HEK293 (cell line): ENCODE measurements around the gene RGS19.

Experiments
- ZNF24 ChIP-seq: fragments of 450-650 bp; formaldehyde crosslinking; IDR thresholded peaks from 2 replicates; pipeline ENCODE4 v1.5.1; 2016; ENCODE audit warnings: missing biosample characterization, missing genetic modification characterization
- ZNF266 ChIP-seq: fragments of 450-650 bp; formaldehyde crosslinking; IDR thresholded peaks from 2 replicates; pipeline ENCODE4 v1.5.1; 2016; ENCODE audit warnings: missing biosample characterization, missing genetic modification characterization, low read depth
- ZNF354C ChIP-seq: fragments of 450-650 bp; formaldehyde crosslinking; IDR thresholded peaks from 2 replicates; pipeline ENCODE4 v1.5.1; 2016; ENCODE audit warnings: missing biosample characterization, missing genetic modification characterization, low read depth, borderline replicate concordance
- ZNF558 ChIP-seq: fragments of 450-650 bp; formaldehyde crosslinking; IDR thresholded peaks from 2 replicates; pipeline ENCODE4 v1.5.1; 2016; ENCODE audit warnings: missing biosample characterization, missing genetic modification characterization
- ZNF629 ChIP-seq: fragments of 450-650 bp; formaldehyde crosslinking; IDR thresholded peaks from 2 replicates; pipeline ENCODE4 v1.5.1; 2017; ENCODE audit warnings: missing biosample characterization, missing genetic modification characterization
- TF ChIP-seq, protein P1 (sequence below): fragments of 450-650 bp; formaldehyde crosslinking; IDR thresholded peaks from 2 replicates; pipeline ENCODE4 v1.5.1; 2016; ENCODE audit warnings: missing biosample characterization, missing genetic modification characterization

DNA sequence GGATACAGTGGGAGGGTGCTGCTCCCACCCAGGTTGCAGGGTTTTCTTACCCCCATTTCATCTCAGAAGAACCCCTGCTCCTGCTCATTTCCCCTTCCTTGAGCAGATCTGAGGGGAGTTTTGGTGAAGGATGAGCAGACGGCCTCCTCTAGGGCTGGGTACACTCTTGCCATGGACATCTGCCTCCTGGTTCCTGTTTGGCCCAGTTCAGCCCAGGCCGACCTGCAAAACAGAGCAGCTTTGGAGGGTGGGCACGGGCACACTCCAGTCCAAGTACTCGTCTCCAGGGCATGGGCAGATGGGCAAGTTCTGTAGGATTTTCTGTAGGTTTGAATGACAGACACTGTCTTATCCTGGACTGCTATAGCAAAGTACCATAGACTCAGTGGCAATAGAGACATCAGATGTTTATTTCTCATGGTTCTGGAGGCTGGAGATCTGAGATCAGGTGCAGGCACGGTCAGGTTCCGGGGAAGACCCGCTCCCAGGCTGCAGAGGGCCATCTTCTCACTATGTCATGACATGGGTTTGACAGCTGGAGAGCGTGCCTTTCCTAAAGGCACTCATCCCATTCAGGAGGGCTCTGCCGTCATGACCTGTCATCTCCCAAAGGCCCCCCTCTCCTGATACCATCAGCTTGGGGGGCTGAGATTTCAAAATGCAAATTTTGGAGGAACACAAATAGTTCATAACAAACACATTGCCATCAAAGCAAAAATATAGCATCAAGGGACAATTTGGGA is 21.8 kb upstream of the RGS19 start:
- TF ChIP-seq ZNF558 (no peak), ZNF266 (tag by site-specific recombination) (no peak), ZNF629 (tag by site-specific recombination) (no peak), ZNF24 (no peak), ZNF354C (tag by site-specific recombination) (no peak)
- TF ChIP-seq, protein P1, sequence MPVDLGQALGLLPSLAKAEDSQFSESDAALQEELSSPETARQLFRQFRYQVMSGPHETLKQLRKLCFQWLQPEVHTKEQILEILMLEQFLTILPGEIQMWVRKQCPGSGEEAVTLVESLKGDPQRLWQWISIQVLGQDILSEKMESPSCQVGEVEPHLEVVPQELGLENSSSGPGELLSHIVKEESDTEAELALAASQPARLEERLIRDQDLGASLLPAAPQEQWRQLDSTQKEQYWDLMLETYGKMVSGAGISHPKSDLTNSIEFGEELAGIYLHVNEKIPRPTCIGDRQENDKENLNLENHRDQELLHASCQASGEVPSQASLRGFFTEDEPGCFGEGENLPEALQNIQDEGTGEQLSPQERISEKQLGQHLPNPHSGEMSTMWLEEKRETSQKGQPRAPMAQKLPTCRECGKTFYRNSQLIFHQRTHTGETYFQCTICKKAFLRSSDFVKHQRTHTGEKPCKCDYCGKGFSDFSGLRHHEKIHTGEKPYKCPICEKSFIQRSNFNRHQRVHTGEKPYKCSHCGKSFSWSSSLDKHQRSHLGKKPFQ (tag by site-specific recombination) = no peak
